ENCODE measurements around the gene BST2. TPM values are rescaled to one million over a fixed set of nuclear protein-coding genes. Genes with fewer than 3 reads are reported as not detected.

BST2 gene
- total and polyA plus RNA-seq, 10 of the 15 experiments (the other 5 are each of a cell fraction or from before 2014, with no cell fraction given), result 16.6 to 372 (median 264) TPM

DNA sequence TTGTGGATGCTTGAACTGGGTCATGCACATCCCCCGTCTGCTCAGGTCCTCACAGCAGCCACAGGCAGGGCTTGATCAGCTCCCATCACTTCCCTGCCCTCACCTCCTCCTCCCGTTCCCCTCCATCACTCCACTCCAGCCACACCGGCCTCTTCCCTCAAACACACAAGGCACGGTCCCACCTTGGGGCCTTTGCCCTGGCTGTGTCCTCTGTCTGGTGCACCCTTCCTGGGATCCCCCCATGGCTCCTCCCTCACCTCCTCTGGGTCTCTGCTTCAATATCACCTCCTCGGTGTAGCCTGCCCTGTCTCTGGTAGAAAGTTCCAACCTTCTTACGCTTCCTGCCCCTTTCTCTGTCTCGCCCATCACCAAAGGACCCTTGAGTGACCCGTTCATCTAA, 52.0 kb downstream of the BST2 start:
- no peaks in the 10 kb centered on the region for H3K79me2 ChIP-seq (ENCODE audit: control insufficient read depth, insufficient read depth, low read length)
- no peaks in the 10 kb centered on the region for H3K27me3 ChIP-seq (replicated peaks in 1 of 2; ENCODE audit: control insufficient read depth in 2 of 2, insufficient read depth in 2 of 2, low read length in 1 of 2)
- 72% methylated on average over 8 of the region's 8 CpGs for WGBS (ENCODE audit: insufficient coverage, insufficient replicate concordance, low lambda C conversion rate, missing lambda C conversion rate)
- intact Hi-C loops (cut with micrococcal nuclease; ENCODE audit: unreplicated experiment), result no loop called here
- no peak overlapping the region for H3K27ac ChIP-seq (ENCODE audit: control insufficient read depth, insufficient read depth)
- no peaks in the 10 kb centered on the region for H4K20me1 ChIP-seq (ENCODE audit: control insufficient read depth, insufficient read depth)
- no peak for ATAC-seq
- CTCF ChIA-PET, result interaction anchor here (0.8 kb wide), 1 partner anchor 36 kb away, joined by 4 read pairs; no protein-coding TSS in a partner anchor
- RAD21 ChIA-PET (ENCODE audit: unreplicated experiment), result no interaction called here
- H3K9me3 ChIP-seq (replicated peaks; ENCODE audit: control insufficient read depth, insufficient read depth, low read length), result no peaks in the 10 kb centered on the region
- no peaks in the 10 kb centered on the region for H3K36me3 ChIP-seq (ENCODE audit: control insufficient read depth in 2 of 2, insufficient read depth in 2 of 2, low read length in 1 of 2)
- H3K4me2 ChIP-seq (ENCODE audit: control insufficient read depth, insufficient read depth), result no peak overlapping the region
- no TSS peak for BruUV-seq (replicated peaks)
- TF ChIP-seq KLF5 (IDR thresholded peaks at IDR 0.05; ENCODE audit: partially characterized antibody), result no peak
- no peak for TF ChIP-seq SMAD1 (IDR thresholded peaks at IDR 0.05; ENCODE audit: low read depth, partially characterized antibody)
- TF ChIP-seq MYB (IDR thresholded peaks at IDR 0.05; ENCODE audit: borderline replicate concordance, low read depth, low read length), result no peak
- TF ChIP-seq SUZ12 (IDR thresholded peaks at IDR 0.05; ENCODE audit: unreplicated experiment), result no peak
- TF ChIP-seq, protein P1, sequence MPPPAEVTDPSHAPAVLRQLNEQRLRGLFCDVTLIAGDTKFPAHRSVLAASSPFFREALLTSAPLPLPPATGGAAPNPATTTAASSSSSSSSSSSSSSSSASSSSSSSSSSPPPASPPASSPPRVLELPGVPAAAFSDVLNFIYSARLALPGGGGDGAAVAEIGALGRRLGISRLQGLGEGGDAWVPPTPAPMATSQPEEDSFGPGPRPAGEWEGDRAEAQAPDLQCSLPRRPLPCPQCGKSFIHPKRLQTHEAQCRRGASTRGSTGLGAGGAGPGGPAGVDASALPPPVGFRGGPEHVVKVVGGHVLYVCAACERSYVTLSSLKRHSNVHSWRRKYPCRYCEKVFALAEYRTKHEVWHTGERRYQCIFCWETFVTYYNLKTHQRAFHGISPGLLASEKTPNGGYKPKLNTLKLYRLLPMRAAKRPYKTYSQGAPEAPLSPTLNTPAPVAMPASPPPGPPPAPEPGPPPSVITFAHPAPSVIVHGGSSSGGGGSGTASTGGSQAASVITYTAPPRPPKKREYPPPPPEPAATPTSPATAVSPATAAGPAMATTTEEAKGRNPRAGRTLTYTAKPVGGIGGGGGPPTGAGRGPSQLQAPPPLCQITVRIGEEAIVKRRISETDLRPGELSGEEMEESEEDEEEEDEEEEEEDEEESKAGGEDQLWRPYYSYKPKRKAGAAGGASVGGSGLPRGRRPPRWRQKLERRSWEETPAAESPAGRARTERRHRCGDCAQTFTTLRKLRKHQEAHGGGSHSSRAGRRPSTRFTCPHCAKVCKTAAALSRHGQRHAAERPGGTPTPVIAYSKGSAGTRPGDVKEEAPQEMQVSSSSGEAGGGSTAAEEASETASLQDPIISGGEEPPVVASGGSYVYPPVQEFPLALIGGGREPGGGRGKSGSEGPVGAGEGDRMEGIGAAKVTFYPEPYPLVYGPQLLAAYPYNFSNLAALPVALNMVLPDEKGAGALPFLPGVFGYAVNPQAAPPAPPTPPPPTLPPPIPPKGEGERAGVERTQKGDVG (CRISPR knock-in tag; IDR thresholded peaks at IDR 0.05), result no peak
- TF ChIP-seq MTA3 (IDR thresholded peaks at IDR 0.05; ENCODE audit: borderline replicate concordance, low read length), result no peak
- TF ChIP-seq, protein P2, sequence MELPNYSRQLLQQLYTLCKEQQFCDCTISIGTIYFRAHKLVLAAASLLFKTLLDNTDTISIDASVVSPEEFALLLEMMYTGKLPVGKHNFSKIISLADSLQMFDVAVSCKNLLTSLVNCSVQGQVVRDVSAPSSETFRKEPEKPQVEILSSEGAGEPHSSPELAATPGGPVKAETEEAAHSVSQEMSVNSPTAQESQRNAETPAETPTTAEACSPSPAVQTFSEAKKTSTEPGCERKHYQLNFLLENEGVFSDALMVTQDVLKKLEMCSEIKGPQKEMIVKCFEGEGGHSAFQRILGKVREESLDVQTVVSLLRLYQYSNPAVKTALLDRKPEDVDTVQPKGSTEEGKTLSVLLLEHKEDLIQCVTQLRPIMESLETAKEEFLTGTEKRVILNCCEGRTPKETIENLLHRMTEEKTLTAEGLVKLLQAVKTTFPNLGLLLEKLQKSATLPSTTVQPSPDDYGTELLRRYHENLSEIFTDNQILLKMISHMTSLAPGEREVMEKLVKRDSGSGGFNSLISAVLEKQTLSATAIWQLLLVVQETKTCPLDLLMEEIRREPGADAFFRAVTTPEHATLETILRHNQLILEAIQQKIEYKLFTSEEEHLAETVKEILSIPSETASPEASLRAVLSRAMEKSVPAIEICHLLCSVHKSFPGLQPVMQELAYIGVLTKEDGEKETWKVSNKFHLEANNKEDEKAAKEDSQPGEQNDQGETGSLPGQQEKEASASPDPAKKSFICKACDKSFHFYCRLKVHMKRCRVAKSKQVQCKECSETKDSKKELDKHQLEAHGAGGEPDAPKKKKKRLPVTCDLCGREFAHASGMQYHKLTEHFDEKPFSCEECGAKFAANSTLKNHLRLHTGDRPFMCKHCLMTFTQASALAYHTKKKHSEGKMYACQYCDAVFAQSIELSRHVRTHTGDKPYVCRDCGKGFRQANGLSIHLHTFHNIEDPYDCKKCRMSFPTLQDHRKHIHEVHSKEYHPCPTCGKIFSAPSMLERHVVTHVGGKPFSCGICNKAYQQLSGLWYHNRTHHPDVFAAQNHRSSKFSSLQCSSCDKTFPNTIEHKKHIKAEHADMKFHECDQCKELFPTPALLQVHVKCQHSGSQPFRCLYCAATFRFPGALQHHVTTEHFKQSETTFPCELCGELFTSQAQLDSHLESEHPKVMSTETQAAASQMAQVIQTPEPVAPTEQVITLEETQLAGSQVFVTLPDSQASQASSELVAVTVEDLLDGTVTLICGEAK (IDR thresholded peaks at IDR 0.05; ENCODE audit: borderline replicate concordance), result no peak
- no peak for TF ChIP-seq NFXL1 (IDR thresholded peaks at IDR 0.05; ENCODE audit: borderline replicate concordance)
- TF ChIP-seq NR2C2 (IDR thresholded peaks at IDR 0.05; ENCODE audit: borderline replicate concordance, control insufficient read depth, insufficient read length, low read depth), result no peak
- TF ChIP-seq, protein P3, sequence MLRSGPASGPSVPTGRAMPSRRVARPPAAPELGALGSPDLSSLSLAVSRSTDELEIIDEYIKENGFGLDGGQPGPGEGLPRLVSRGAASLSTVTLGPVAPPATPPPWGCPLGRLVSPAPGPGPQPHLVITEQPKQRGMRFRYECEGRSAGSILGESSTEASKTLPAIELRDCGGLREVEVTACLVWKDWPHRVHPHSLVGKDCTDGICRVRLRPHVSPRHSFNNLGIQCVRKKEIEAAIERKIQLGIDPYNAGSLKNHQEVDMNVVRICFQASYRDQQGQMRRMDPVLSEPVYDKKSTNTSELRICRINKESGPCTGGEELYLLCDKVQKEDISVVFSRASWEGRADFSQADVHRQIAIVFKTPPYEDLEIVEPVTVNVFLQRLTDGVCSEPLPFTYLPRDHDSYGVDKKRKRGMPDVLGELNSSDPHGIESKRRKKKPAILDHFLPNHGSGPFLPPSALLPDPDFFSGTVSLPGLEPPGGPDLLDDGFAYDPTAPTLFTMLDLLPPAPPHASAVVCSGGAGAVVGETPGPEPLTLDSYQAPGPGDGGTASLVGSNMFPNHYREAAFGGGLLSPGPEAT (IDR thresholded peaks at IDR 0.05; ENCODE audit: low read depth), result no peak
- TF ChIP-seq STAT3 (IDR thresholded peaks at IDR 0.05; ENCODE audit: low read depth, low read length), result no peak
- TF ChIP-seq EGR1 (IDR thresholded peaks at IDR 0.05; ENCODE audit: borderline replicate concordance in 1 of 2, low read depth in 2 of 2, low read length in 2 of 2), result no peak
- no peak for TF ChIP-seq NFYA (IDR thresholded peaks at IDR 0.05; ENCODE audit: borderline replicate concordance, low read depth, low read length)
- no peak for TF ChIP-seq SMC3 (IDR thresholded peaks at IDR 0.05; ENCODE audit: borderline replicate concordance, low read length)
- H3K4me1 ChIP-seq (ENCODE audit: control insufficient read depth, insufficient read depth, low read length), result peaks cover 4% of the 10 kb centered on the region
- POLR2A ChIA-PET, result no interaction called here
- no peak for FAIRE-seq
- H3K9ac ChIP-seq (ENCODE audit: control insufficient read depth, insufficient read depth, low read length), result no peak overlapping the region
- SMC1A ChIA-PET (ENCODE audit: uncharacterized antibody, unreplicated experiment), result interaction anchor here (1.4 kb wide), 1 partner anchor 33 kb away, joined by 3 read pairs; no protein-coding TSS in a partner anchor
- H2AFZ ChIP-seq (ENCODE audit: control insufficient read depth, low read depth, low read length), result no peak overlapping the region
- DNase-seq (ENCODE audit: low read depth, low spot score), result no peak
- in situ Hi-C loops (cut with MboI), result no loop called here
- H3K4me3 ChIP-seq, result no peak overlapping the region
